NCI-H460 (cell line): ENCODE results near the gene PCIF1. TPM values are rescaled to one million over a fixed set of nuclear protein-coding genes. Genes with fewer than 3 reads are reported as not detected.
"Not testable (repeated sequence)": the region's sequence is repeated elsewhere in the genome, so short reads cannot be mapped to it uniquely, and the experiment has no call there.

Source experiments
- DNase-seq: peaks from one replicate; pipeline ENCODE4 v3.0.0-alpha.2; 2016; ENCODE audit warnings: low read depth; ENCODE audit errors: extremely low read depth
- total RNA-seq: library from RNA; depleted of rRNA; stranded (reverse); fragments of >200 nt; shearing (Covaris generic); gene quantifications from 2 replicates; pipeline ENCODE4 v1.2.3, GENCODE V29; 2014

PCIF1 gene
- total RNA-seq, 1 experiment from 2014 or later, result 13.2 TPM

DNA sequence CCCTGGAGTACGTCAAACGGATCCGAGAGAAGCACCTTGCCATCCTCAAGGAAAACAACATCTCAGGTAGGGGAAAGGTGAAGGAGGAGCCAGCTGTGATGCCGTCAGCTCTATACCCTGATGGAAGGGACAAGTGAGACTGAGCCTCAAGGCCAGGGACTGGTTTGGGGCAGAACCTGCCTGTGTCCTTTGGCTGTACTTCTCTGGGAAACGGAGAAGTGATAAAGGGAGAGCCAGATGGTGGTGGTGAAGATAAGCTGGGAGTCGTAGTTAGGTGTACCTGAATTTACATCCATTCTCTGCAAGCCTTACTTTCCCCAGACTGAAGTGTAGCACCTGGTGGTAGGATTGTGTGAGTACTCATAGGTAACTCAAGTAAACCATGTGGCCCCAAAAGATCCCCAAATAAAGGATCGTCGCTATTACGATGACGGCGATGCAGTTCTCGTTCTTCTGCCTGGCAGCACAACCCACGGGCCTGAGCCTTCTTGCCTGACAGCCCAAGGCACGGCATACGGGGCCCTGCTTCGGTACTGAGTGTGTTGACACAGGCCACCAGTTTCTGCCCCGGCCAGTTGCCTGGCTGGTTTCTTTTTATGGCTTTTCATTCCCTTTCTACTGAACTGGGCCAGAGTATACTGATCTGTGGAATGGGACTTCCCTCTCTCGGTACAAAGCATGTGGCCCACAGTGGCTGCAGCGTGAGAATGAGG is 10.6 kb downstream of the PCIF1 start:
- no peak for DNase-seq

DNA sequence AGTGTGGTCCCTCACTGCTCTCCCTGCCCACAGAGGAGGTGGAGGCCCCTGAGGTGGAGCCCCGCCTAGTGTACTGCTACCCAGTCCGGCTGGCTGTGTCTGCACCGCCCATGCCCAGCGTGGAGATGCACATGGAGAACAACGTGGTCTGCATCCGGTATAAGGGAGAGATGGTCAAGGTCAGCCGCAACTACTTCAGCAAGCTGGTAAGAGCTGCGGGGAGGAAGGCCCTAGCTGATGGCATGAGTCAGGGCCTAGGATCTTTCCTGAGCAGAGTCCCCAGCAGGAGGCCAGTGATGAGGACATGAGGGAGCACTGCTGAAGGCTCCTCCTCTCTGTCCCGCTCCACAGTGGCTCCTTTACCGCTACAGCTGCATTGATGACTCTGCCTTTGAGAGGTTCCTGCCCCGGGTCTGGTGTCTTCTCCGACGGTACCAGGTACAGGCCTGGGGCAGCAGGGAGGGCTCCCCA is 11.2 kb downstream of the PCIF1 start:
- DNase-seq, result no peak

DNA sequence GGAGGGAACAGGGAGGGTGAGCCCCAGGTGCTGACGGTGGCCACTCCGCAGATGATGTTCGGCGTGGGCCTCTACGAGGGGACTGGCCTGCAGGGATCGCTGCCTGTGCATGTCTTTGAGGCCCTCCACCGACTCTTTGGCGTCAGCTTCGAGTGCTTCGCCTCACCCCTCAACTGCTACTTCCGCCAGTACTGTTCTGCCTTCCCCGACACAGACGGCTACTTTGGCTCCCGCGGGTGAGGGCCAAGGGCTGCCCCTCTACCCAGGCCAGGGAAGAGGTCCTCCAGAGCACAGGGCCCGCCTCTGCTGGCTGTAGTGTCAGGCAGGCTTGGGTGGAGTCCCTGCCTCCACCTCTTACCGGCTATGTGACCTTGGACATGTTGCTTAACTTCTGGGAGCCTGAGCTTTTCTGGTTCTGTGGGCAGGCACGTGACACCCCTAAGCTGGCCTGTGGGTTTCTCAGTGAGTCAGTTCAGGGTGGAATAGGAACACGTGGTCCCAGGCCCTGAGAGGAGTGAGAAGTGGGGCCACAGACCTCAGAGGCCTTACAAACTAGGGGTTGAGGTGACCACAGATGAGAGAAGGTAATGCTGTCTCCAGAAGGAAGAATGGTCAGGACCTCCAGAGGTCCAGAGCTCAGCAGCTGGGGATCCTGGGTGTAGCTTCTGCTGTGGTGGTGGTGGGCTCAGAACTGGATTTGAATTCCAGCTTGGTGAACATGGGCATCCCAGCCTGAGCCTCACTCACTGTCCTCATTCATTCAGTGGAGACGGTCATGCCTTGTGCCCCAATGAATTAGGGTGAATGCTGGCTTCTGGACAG is 11.9 kb downstream of the PCIF1 start:
- DNase-seq, result no peak

DNA sequence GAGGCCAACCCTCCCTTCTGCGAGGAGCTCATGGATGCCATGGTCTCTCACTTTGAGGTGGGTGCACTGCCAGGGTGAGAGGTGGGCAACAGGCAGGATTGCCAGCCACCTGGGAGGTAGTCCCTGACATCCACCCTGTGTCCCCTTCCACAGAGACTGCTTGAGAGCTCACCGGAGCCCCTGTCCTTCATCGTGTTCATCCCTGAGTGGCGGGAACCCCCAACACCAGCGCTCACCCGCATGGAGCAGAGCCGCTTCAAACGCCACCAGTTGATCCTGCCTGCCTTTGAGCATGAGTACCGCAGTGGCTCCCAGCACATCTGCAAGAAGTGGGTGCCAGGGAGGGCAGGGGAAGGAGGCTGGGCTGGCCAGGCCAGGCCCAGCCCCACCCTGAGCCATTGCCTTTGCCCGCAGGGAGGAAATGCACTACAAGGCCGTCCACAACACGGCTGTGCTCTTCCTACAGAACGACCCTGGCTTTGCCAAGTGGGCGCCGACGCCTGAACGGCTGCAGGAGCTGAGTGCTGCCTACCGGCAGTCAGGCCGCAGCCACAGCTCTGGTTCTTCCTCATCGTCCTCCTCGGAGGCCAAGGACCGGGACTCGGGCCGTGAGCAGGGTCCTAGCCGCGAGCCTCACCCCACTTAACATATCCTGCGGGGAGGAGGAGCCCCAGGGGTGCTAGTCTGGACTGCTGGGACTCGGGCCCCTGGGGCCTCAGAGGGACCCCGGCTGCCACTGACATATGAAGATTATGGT is 12.8 kb downstream of the PCIF1 start:
- no peak for DNase-seq

DNA sequence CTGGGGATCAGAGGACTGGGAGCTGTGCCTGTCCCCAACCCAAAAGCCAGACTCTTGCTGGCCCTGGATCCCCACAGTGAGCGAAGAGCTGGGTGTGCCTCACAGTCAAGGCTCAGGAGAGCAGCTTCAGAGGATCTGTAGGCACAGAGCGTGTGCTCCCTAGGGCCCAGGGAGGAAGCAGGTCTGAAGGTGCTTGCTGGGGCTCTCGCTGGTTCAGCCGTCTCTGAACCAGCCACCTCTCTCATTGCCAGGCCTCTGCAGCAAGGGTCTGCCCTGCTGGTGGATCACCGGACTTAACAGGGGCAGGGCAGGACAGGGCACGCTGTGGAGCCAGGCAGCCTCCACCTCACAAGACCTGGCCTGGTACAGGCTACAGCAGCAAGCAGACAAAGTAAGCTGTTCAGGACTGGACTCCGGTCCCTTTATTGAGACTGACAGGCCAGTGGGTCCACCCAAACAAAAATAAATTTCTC is 13.8 kb downstream of the PCIF1 start:
- no peak for DNase-seq

DNA sequence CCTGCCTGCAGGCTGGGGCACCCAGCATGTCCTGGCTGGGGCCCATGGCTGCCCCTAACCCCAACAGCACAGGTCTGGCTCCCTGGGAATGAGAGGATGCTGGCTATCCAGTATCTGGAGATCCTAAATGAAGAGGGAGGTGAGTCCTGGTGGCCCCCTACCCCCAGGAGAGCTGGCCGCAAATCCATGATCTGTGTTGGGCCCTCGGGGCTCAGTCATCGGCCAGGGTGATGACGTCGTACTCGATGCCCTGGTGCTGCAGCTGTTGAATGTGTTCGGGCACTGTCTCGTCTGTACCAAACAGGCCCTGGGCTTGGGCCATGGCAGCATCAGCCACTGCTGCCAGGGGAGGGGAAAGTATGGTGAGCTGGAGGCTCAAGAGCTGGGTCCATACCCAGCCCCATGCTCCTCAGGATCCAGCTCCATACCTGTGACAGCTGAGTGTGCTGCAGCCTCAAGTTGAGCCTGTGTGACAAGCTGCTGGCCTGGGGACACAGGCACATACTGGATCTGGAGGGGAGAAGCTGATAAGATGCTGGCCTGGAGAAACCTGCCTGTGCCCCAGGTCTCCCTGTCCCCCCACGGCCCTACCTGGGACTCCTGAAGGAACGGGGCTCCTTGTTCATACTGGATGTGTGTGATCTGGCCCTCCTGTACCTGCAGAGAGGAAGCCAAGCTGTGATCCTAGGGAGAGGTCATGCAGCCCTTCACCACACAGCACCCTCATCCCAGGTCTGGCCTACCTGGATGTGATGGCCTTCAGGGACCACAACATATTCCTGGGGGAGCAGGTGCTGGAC is 14.5 kb downstream of the PCIF1 start:
- no peak for DNase-seq

DNA sequence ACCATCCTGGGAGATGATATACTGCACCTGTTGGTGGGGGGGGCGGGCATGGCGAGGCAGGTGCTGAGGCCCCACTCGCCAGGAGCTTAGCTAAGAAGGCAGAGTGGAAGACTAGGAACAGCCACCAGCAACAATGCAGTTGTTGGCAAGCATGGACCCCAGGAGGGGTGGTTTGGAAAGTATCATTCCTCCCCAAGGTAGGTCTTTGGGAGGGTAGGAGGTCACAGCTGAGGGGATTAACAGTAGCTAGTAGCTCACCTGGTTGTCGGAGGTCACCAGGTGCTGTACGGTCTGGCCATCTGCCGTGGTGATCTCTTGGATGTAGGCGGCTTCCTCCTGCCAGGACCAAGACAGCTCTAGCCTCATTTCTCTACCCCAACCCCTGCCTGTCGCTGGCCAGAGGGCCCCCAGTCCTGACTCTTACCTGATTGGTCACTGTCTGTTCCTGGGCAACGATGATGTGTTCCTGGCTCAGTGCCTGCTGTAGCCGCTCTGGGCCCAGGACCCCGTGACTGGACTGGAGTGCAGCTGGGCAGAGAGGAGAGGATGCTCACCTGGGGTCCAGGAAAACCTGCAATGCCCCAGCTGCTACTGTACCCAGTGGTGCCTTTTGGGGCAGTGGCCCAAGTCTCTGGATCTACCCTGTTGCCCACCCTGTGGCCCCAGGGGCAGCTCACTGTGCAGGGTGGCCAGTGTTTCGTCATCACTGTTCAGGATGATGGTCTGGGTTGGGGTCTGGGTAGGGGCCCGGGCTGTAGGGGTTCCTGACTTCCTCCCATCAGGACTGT is 15.3 kb downstream of the PCIF1 start:
- no peak for DNase-seq

DNA sequence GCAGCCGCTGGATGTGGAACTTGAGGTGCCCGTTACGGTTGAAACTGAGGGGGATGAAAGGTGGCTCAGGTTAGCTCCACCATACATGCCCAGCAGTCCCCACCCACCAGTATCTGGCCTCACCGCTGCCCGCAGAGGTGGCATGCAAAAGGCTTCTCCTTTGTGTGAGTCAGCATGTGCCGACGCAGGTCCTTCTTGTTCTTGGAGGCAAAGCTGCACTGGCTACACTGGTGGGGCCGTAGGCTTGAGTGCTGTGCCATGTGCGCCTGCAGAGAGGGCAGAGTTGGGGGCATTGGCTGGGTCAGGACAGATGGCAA is 15.8 kb downstream of the PCIF1 start:
- DNase-seq, result no peak

DNA sequence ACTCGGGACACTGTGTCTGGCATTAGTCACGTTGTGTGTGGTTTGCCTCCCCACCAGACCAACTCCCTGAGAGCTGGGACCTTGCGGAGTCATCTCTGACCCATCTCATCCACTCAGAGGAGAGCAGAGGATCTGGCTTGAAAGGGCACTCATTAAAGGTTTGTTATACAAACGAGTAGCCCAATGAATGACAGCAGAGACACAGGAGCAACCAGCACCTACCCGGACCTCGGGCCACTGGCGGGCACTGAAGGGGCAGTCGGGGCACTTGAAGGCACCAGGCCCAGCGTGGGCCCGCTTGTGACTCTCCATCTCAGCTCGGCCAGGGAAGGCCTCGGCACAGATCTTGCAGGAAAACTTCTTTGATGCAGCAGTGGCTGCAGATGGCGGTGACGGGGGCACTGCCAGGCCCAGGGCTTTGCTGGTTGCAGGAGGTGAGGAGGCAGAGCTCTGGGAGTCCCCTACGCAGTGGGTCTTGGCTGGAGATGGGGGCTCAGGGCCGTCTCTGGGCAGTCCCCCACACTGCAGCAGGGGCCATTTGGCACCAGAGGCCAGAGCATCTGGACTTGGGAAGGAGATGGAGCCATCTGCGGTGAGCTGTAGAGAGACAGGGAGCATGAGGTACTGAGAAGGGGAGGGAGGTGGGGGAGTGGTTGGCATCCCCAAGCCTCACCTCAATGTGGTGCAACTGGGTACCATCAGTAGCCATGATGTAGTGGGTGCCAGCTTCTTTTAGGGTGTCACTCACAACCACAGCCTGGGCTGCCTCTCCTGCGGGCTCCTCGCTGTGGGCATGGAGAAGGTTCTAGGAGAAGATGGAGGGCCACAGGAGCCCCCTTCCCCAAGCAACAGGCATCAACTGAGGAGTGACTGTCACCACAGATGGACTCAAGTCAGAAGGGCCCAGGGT is 17.7 kb downstream of the PCIF1 start:
- no peak for DNase-seq

DNA sequence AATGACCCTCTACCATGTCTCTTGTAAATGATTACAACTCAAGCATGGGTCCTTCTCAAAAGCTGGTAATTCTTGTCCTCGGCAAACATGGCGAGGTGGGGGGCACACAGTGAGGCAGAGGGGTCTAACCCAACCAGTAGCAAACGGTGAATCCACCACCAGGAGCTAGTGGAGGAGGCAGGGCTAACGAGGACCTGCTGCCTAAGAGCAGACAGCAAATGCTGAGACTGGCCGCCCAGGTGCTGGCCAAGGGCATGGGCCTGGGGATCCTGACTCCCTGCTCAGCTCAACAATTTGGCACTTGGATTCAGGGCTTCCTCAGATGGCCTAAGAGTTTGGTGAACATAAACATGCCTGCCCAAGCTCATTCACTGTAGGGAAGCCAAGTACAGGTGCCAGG is 18.4 kb downstream of the PCIF1 start:
- DNase-seq, result no peak

DNA sequence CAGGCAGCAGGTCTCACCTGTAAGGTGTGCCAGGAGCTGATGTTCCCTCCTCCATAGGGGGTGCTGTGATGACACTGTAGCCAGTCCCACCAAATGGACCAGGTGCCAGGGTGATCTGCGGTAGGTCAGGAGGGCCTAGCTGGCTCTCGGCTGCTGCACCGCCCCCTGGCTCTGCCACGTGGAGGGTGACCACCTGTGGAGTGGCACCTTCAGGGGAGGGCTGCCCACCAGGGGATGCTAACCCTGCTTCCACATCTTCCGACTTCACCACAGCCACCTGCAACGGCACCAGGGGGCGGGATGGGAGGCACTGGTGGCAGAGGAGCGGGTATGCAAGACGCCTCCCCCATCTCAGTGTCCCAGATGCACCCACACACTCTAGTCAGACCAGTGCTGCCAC is 19.2 kb downstream of the PCIF1 start:
- no peak for DNase-seq

DNA sequence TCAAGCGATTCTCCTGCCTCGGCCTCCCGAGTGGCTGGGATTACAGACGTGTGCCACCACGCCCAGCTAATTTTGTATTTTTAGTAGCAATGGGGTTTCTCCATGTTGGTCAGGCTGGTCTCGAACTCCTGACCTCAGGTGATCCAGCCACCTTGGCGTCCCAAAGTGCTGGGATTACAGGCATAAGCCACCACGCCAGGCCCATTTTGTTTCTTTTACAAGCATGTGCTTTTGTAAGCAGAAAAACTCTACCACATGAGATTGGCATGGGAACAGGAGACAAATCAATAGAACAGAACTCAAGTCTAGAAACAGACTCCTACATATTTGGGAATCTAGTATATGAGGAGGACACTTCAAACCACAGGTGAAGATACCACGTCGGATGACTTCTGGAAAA is 21.8 kb downstream of the PCIF1 start:
- not testable (repeated sequence) for DNase-seq

DNA sequence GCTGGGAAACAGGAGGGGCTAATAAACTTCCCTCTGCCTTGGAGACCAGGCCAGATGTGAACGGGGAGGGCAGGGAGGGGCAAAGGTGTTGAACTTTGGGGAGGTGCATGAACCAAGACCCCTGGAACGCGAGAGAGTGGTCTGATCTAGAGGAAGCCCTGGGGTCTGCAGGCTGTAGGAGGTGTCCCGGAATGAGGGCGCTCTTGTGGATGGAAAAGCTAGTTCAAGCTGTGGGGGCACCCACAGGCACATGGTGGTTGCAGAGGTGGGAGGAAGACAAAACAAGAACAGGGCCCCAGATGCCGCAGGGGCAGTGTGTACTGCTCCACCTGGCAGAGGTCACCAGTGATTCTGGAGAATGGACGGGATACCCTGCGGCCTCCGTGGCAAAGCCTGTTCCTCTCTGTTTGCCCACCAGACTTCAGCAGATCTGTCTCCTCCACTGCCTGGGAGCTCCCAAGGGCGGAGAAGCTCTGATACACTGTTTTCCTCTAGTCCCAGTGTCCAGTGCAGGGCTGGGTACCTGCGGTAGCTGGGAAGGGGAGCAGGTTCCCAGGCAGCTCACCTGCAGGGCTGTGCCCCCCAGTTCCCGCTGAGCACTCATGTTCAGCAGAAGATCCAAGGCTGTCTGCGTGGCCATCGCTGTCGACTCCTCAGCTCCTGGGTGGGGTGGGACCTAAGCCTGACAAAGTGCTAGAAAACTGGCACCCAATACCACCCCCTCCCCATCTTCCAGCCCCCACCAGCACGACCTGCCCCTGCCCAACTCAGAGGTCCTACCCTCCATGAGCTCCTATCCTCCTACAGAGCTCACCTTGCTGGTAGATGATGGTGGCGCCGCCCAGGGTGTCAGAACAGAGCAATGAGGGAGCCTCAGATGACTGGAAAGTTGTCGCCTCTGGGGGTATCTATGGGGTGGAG is 22.8 kb downstream of the PCIF1 start:
- no peak for DNase-seq

DNA sequence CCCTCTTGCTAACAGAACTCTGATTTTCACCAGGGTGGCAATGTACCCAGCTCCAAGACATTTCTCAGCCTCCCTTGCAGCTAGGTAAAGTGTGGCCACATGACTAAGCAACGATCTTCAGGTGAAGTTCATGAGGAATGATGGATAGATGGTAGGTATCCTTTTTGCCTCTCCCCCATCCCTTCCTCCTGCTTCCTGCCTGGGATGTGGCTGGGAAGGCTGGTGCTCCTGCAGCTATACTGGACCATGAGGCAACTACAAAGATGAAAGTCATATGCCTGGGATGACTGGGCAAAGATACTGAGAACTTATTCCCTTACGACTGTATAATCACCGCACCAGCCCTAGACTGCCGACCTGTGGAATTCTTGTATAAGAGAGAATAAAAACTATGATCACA is 24.1 kb downstream of the PCIF1 start:
- DNase-seq, result no peak

DNA sequence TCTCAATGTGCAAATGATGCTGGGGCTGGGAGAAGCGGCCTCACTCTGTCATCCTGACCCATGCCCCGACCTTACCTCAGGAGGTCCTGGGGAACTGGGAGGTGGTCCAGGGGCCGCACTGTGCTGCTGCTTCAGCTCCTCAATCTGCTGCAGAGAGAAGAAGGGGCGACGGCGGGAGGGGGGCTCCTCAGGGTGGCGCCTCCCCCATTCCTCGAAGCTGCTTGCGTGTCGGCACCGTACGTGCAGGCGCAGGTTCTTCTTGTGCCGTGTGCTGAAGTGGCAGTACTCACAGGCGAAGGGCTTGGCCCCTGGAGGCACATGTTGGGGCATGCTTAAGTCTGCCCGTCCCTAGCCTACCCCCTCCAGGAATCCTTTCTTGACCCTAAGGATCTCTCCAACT is 24.6 kb downstream of the PCIF1 start:
- DNase-seq, result no peak

DNA sequence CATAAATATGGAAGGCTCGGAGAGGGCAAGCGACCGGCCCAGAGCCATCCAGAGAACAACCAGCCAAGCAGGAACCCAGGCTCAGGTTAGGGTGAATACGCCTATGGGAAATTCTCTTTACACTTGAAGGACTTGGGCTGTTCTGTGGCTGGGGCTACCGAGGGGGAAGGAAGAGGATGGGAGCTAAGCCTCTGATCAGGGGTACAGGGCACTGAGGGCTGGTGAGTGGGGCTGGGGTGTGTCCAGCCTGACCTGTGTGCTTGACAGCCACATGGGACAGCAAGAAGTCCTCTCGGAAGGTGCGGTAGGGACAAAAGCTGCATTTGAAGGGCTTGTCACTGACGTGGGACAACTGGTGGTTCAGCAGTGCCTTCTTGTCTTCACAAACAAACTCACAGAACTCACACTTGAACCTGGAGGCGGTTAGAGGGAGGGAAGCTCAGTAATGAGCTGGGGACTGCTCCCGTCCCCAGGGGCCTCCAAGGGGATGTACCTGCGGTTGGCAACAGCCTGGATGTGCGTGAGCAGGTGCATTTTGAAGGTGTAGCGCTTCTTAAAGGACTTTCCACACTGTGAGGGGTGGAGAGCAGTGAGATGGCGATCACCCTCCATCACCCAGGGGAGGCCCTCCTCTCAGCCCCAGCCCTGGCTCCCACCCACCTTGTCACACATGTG is 25.6 kb downstream of the PCIF1 start:
- no peak for DNase-seq
